Measurements from ENCODE around the gene PTPN21. TPM values are rescaled to one million over a fixed set of nuclear protein-coding genes. Genes with fewer than 3 reads are reported as not detected.
A peak's percentile ranks its signal among the peaks of the same experiment; 100 is the strongest.

PTPN21 gene
- total and polyA plus RNA-seq, 9 of the 15 experiments (the other 6 are each of a cell fraction or from before 2014, with no cell fraction given) = 0.06 to 1.9 (median 0.94) TPM

DNA sequence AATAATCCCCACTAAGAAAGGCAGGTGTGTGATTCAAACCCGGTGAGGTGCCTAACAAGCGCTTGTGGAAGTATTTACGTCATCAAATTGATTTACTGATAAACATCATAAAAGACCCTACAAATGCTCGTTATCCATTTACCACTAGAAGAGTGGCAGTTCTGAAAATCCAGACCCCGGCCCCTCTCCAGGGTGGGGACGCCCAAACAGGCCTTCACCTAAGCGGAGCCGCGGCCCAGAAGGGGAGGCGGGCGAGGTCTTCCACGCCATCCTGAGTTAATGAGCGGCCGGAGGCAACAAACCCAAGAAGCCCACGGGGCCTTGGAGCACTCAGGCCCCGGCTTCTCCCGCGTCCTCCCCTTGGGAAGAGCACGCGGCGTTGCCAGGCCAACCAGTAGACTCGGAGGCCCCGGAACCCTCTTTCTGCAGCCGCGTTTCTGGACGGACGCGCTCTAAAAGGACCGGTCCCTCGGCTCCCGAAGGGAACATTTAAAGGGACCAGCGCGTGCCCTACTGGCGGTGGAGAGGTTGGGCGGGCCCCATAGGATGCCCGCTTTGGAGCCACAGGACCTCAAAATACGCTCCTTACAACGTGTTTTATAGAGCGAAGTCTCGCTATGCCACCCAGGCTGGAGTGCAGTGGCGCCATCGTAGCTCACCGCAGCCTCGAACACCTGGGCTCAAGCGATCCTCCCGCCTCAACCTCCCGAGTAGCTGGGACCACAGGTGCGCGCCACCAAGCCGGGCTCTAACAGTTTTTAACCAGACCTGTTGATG, 3.5 kb downstream of the PTPN21 start (continued):
- TF ChIP-seq, protein P1, sequence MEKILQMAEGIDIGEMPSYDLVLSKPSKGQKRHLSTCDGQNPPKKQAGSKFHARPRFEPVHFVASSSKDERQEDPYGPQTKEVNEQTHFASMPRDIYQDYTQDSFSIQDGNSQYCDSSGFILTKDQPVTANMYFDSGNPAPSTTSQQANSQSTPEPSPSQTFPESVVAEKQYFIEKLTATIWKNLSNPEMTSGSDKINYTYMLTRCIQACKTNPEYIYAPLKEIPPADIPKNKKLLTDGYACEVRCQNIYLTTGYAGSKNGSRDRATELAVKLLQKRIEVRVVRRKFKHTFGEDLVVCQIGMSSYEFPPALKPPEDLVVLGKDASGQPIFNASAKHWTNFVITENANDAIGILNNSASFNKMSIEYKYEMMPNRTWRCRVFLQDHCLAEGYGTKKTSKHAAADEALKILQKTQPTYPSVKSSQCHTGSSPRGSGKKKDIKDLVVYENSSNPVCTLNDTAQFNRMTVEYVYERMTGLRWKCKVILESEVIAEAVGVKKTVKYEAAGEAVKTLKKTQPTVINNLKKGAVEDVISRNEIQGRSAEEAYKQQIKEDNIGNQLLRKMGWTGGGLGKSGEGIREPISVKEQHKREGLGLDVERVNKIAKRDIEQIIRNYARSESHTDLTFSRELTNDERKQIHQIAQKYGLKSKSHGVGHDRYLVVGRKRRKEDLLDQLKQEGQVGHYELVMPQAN (IDR thresholded peaks at IDR 0.05; ENCODE audit: borderline replicate concordance) = 0 out of 2 replicates have a peak, but pooled peaks have one; percentile 36
- TF ChIP-seq POLR2G (IDR thresholded peaks at IDR 0.05; ENCODE audit: low read depth, low read length) (peak; percentile 60; the same call in 1 of the 2 replicates), SETDB1 (IDR thresholded peaks at IDR 0.05; ENCODE audit: low read length) (no peak), ZNF12 (CRISPR knock-in tag; IDR thresholded peaks at IDR 0.05) (no peak), ARNT (IDR thresholded peaks at IDR 0.05) (no peak), TCF7L2 (IDR thresholded peaks at IDR 0.05; ENCODE audit: low read depth, low read length) (no peak), ZNF184 (CRISPR knock-in tag; IDR thresholded peaks at IDR 0.05) (no peak), NCOA1 (IDR thresholded peaks at IDR 0.05; ENCODE audit: low read depth) (peak; percentile 78; the same call in 1 of the 2 replicates), ILK (tag; IDR thresholded peaks at IDR 0.05; ENCODE audit: borderline replicate concordance, low read depth) (no peak), FOSL1 (tag; conservative IDR thresholded peaks at IDR 0.05) (no peak), ZNF239 (CRISPR knock-in tag; IDR thresholded peaks at IDR 0.05) (no peak)
- TF ChIP-seq, protein P2, sequence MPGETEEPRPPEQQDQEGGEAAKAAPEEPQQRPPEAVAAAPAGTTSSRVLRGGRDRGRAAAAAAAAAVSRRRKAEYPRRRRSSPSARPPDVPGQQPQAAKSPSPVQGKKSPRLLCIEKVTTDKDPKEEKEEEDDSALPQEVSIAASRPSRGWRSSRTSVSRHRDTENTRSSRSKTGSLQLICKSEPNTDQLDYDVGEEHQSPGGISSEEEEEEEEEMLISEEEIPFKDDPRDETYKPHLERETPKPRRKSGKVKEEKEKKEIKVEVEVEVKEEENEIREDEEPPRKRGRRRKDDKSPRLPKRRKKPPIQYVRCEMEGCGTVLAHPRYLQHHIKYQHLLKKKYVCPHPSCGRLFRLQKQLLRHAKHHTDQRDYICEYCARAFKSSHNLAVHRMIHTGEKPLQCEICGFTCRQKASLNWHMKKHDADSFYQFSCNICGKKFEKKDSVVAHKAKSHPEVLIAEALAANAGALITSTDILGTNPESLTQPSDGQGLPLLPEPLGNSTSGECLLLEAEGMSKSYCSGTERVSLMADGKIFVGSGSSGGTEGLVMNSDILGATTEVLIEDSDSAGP (CRISPR knock-in tag; IDR thresholded peaks at IDR 0.05) = peak; percentile 86
- TF ChIP-seq, protein P3, sequence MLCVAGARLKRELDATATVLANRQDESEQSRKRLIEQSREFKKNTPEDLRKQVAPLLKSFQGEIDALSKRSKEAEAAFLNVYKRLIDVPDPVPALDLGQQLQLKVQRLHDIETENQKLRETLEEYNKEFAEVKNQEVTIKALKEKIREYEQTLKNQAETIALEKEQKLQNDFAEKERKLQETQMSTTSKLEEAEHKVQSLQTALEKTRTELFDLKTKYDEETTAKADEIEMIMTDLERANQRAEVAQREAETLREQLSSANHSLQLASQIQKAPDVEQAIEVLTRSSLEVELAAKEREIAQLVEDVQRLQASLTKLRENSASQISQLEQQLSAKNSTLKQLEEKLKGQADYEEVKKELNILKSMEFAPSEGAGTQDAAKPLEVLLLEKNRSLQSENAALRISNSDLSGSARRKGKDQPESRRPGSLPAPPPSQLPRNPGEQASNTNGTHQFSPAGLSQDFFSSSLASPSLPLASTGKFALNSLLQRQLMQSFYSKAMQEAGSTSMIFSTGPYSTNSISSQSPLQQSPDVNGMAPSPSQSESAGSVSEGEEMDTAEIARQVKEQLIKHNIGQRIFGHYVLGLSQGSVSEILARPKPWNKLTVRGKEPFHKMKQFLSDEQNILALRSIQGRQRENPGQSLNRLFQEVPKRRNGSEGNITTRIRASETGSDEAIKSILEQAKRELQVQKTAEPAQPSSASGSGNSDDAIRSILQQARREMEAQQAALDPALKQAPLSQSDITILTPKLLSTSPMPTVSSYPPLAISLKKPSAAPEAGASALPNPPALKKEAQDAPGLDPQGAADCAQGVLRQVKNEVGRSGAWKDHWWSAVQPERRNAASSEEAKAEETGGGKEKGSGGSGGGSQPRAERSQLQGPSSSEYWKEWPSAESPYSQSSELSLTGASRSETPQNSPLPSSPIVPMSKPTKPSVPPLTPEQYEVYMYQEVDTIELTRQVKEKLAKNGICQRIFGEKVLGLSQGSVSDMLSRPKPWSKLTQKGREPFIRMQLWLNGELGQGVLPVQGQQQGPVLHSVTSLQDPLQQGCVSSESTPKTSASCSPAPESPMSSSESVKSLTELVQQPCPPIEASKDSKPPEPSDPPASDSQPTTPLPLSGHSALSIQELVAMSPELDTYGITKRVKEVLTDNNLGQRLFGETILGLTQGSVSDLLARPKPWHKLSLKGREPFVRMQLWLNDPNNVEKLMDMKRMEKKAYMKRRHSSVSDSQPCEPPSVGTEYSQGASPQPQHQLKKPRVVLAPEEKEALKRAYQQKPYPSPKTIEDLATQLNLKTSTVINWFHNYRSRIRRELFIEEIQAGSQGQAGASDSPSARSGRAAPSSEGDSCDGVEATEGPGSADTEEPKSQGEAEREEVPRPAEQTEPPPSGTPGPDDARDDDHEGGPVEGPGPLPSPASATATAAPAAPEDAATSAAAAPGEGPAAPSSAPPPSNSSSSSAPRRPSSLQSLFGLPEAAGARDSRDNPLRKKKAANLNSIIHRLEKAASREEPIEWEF (CRISPR knock-in tag; IDR thresholded peaks at IDR 0.05) = no peak
- TF ChIP-seq, protein P4, sequence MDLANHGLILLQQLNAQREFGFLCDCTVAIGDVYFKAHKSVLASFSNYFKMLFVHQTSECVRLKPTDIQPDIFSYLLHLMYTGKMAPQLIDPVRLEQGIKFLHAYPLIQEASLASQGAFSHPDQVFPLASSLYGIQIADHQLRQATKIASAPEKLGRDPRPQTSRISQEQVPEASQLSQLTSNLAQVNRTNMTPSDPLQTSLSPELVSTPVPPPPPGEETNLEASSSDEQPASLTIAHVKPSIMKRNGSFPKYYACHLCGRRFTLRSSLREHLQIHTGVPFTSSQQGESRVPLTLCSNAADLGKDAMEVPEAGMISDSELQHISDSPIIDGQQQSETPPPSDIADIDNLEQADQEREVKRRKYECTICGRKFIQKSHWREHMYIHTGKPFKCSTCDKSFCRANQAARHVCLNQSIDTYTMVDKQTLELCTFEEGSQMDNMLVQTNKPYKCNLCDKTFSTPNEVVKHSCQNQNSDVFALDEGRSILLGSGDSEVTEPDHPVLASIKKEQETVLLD (IDR thresholded peaks at IDR 0.05) = no peak
- TF ChIP-seq, protein P5, sequence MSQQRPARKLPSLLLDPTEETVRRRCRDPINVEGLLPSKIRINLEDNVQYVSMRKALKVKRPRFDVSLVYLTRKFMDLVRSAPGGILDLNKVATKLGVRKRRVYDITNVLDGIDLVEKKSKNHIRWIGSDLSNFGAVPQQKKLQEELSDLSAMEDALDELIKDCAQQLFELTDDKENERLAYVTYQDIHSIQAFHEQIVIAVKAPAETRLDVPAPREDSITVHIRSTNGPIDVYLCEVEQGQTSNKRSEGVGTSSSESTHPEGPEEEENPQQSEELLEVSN (IDR thresholded peaks at IDR 0.05; ENCODE audit: borderline replicate concordance in 1 of 2, extremely low read depth in 1 of 2, insufficient read depth in 1 of 2, insufficient read length in 1 of 2, low read depth in 1 of 2, low read length in 1 of 2, poor library complexity in 1 of 2, severe bottlenecking in 1 of 2) = peak in 1 of 2 experiments; percentile 66
